NK-92 (cell line): ENCODE results near the gene CHMP5.
"Not testable (repeated sequence)": the region's sequence is repeated elsewhere in the genome, so short reads cannot be mapped to it uniquely, and the experiment has no call there.

Experiments
- DNase-seq: peaks from one replicate; lab custom pipeline; 2025; ENCODE audit not compliant: unreplicated experiment; lab: John Stamatoyannopoulos, UW

The CHMP5 gene

DNA sequence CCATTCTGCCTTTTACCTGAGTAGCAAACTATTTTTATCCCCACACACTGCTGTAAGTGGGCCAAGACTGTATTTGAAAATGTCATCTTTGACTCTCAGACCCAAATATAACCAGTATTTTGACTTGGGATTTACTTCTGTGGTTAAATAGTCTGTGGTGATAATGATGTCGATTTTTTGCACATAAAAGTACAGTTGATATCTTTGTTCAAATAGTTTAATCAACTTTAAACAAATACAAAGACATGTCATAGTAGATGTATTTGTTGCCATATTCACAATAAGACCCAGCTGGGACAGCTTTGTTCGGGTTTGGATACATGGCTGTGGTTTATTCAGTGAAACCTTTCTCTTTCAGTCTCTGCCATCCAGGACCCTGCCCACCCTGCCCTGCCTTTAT is 45.9 kb downstream of the CHMP5 start:
- no peak for DNase-seq

DNA sequence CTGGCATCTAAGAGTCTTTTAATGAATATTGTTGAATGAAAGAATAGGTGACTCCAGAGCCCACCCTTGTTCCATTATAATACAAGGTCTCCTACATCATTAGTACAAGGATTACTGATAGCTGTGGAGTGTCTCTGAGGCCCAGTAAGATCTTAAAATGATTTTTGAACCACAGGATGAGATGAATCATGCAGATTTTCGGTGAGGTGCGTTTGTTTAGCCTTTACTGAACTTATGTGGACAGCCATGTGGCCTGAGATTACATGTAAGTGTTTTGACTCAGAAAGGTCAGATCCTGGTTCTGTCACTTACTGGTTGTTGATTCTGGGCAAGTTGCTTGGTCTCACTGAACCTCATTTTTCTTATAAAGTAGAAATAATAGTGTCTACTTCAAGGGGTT is 47.1 kb downstream of the CHMP5 start:
- no peak for DNase-seq

- DNase-seq: no peak
Measured at GRCh38 chr9:33315371-33315770, 50.5 kb downstream of the CHMP5 start.

DNA sequence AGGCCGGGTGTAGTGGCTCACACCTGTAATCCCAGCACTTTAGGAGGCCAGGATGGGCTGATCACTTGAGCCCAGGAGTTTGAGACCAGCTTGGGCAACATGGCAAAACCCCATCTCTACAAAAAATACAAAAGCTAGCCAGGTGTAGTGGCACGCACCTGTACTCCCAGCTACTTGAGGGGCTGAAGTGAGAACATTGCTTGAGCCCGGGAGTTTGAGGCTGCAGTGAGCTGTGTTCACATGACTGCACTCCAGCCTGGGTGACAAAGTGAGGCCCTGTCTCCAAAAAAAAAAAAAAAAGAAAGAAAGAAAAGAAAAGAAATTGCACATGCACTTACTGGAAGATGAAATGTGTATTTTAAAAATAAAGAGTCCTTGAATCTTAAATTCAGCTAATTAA is 52.3 kb downstream of the CHMP5 start:
- not testable (repeated sequence) for DNase-seq

DNA sequence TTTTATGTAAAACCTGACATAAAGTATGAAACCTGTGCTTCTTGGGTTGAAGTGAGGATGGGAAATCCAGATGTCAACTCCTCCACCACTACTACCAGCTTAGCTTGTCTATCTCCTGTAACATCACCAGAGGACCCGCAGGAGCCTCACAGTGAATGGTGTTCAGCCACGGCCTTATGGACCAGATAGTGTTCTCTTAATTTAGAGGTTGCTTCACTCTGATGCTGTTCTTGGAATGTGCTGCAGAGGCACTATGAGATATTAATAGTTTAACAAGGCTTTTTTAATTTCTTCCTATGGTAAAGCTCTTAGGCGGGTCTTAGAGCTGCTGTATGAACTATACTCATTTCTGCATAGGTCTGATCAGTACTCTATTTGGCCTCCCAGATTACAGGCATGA is 53.4 kb downstream of the CHMP5 start:
- DNase-seq: no peak

- DNase-seq: no peak
Measured at GRCh38 chr9:33318781-33319180, 53.9 kb downstream of the CHMP5 start.

DNA sequence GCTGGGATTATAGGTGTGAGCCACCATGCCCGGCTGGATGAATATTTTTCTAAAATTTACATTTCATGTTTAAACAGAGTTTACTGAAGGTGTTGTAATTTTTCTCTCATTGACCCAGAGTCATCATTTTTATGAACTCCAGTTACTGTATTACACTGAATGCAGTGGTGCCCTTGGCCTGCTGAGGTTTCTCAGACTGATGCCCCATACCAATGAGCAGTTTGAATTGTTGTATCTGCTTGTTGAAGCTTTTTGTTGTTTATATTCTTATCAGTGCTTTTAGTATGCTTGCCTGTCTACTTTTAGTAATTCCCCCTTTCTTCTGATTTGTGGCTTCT is 55.4 kb downstream of the CHMP5 start:
- DNase-seq: no peak

DNA sequence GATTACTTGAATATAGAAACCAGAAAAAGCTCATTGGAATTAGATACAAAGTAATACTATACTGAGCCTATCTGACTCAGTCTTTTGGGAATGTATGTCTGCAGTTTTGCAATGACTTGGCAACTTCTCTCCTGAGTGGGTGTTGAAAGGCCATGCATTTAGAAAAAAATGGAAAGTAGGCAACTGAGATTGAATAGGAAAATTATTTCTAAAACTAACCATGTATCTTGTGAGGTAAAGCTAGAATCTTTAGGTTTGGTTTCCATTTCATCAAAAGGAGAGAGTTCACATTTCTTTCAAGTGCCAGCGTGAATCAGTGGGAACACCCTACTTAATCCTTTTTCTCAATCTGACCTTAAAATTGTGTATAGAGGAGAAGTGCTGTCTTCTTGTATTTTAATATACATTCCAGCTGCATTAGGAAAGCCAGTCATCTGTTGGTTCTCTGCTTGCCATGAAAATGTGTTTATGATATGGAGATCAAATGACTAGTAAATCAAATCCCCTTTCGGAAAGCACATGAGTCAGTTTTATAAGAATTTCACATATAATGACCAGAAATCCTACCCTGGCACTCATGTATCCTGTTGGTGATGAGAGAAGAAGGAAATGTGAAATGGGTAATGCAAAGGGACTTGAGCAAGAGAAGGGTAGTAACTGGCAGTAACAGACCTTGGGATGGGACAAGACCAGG is 55.9 kb downstream of the CHMP5 start:
- no peak for DNase-seq

- DNase-seq: no peak
Measured at GRCh38 chr9:33329117-33329563, 64.3 kb downstream of the CHMP5 start.

- DNase-seq: no peak
Measured at GRCh38 chr9:33329979-33330378, 65.1 kb downstream of the CHMP5 start.

DNA sequence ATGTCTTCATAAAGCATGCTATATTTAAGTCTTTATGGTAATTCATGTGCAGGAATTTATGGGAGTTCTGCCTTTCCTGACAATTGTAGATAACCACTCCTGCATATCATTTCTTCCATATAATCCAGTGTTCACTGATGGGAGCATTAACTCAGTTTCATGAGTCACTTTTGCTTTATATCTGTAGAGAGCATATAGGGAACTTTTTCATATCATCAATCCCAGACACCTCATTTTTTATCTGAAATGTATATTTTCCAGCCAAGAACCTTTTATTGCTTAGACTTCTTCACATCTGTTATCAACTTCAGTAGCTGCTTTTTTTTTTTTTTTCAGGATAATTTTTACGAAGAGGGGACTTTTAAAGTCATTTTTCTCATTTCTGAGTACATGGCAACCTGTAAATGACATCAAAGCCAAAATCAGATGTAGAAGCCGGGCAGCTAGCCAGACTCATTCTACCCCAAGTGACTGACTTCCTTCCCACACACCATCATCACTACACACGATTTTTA is 66.6 kb downstream of the CHMP5 start:
- no peak for DNase-seq
